HG03064 (cell line): ENCODE results near the gene SLAIN1.

Experiments
- ATAC-seq: cut with Tn5 transposase; IDR thresholded peaks from one replicate; pipeline ENCODE4 v1.9.1; 2021; ENCODE audit warnings: low read depth; ENCODE audit not compliant: unreplicated experiment

SLAIN1 gene

DNA sequence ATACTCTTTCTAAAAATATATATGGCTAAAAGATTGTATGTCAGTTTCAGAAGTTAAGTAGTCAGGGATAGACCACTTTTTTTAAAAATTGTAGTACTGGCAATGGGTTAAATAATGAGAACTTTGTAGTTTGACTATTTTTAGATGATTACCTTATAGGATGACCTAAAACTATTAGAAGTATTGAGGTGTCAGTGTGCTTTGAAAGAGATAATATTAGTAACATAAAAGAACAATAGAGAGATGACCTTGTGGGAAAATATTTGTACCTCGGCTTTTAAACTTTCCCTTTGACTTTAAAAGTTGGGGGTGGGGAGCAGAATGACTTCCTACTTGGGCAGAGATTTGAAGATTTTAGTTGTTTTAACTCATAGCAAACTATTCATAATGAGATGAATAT, 48.3 kb downstream of the SLAIN1 start:
- no peak for ATAC-seq

- no peak for ATAC-seq
Observed at GRCh38 chr13:77749344-77749880, 51.9 kb downstream of the SLAIN1 start.

- peak; percentile 82 for ATAC-seq
Observed at GRCh38 chr13:77751513-77752456, 54.3 kb downstream of the SLAIN1 start.

GRCh38 chr13:77752512-77753069, 55.1 kb downstream of the SLAIN1 start:
- ATAC-seq, result no peak

GRCh38 chr13:77760893-77761292, 63.4 kb downstream of the SLAIN1 start:
- ATAC-seq, result no peak

- no peak for ATAC-seq
Observed at GRCh38 chr13:77767413-77767812, 69.9 kb downstream of the SLAIN1 start.

- ATAC-seq, result no peak
Observed at GRCh38 chr13:77774181-77774580, 76.7 kb downstream of the SLAIN1 start.

- no peak for ATAC-seq
Observed at GRCh38 chr13:77776704-77777103, 79.2 kb downstream of the SLAIN1 start.

GRCh38 chr13:77779552-77780272, 82.2 kb downstream of the SLAIN1 start:
- ATAC-seq, result peak; percentile 85

DNA sequence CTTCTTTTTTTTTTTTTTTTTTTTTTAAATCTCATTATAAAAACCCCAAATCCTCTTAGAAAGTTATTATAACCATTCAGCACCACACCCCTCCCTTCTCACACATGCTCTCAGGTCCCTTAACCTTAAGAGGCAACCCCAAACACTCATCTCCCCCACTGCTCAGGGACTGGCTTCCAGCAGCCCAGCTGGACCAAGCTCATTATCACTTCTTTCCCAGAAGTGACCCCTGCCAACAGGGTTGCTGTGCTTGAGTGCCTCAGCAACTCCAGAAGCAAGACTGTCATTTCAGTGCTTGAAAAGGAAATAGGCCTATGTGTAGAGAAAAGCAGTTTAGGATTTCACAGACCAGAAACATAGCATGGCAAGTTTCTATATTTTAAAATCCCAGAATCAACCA, 84.3 kb downstream of the SLAIN1 start:
- no peak for ATAC-seq

DNA sequence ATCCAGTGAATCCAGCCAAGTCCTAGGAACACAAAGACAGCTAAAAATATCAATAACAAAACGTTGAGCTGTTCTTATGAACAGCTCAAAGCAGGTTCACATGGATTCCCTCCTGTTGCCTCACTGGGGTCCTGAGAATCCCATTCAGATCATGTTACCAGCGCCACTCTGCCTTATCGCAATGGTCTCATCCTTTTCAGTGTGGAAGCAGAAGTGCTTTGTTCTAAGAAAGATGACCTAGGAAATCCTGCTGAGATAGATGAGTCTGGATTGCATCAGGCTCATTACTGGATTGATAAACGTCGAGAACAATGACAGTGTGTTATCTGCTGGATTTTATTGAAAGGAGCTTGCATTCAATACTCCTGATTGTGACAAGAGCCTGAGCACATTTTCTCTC, 87.0 kb downstream of the SLAIN1 start:
- no peak for ATAC-seq

- ATAC-seq, result no peak
Observed at GRCh38 chr13:77786695-77787287, 89.3 kb downstream of the SLAIN1 start.

- no peak for ATAC-seq
Observed at GRCh38 chr13:77789376-77789775, 91.9 kb downstream of the SLAIN1 start.

DNA sequence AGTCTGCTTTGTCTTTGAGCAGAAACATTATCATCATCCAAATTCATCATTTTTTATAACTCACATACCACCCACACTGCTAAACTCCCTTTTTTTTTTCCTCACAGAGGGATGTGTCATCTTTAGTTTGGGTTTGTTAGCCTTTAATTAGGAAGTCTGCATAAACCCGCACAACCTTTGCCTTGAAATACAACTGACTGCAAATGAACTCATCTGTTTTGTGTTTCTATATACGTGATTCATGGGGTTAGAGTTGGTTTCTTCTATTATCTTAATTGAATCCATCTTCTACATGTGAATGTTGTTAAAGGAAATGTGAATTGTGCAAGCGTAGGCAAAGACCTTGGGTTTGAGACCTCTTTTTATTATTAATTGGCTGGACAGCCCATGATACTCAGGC, 102.7 kb downstream of the SLAIN1 start:
- no peak for ATAC-seq

DNA sequence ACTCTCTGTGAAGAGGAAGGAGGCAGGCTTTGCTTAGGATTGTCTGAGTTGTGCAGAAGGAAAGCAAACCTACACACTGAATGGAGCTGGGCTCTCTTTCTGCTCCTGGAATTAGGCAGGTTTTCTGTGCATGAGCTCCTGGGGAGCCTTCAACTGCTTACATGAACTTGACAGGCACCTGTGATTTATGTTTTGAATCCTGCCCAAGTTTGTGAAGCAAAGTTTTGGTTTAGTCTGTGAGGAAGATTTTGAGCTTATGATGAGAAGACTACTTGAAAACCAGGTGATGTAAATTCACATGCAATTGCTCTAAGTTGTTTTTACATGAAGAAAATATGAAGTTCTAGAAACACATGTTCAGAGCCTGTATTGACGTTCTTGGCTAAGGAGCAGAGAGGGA, 109.0 kb downstream of the SLAIN1 start:
- no peak for ATAC-seq

DNA sequence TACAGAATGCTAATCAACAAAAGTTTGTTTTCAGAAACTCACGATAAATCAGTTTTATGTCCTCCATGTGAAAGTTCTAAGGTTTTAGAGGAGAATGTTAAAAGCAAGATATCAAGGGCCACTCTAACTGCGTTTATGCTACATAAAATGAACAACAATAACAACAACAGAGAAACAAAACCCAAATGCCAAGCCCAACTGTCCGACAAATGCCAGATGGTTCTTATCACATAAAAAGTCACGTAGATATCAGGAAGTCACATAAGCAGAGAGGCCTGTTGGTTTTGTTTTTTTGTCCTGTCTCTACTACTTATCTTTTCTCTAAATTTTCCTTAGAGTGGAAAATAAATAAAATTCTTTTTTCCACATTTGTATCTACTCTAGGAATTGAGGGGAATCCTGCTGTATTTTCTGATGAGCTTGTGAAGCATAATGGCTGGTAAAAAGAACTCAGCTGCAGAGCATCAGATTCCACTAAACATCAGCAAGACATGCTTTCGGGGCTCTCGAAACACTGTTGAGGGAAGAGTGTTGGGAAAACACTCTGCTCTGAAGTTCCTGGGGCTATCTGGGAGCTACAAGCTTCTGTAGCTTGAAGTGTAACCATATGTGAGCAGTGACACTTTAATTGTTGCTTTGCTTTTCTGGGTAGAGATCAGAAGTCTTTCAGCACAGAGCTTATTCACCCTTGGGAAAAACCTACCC, 110.1 kb downstream of the SLAIN1 start:
- no peak for ATAC-seq

- no peak for ATAC-seq
Observed at GRCh38 chr13:77810430-77810829, 112.9 kb downstream of the SLAIN1 start.

DNA sequence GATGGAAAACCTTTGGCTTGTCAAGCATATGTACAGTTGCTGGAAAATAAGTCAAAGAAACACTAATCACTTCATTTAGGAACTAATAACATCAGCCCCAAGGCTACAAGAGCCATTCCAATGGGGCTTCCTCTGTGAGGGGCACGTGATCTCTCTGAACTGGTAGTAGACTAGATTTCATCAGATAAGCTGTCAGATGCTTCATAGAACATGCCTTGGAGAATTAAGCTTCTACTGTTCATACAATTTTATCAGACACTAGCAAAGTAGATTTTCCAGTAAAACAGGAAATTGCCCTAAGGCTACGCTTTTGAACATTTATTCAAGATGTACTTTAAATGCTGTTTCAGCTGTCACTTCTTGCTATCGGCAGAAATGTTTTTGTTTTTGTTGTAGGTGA, 113.4 kb downstream of the SLAIN1 start:
- ATAC-seq, result no peak

- no peak for ATAC-seq
Observed at GRCh38 chr13:77811381-77811780, 113.9 kb downstream of the SLAIN1 start.

DNA sequence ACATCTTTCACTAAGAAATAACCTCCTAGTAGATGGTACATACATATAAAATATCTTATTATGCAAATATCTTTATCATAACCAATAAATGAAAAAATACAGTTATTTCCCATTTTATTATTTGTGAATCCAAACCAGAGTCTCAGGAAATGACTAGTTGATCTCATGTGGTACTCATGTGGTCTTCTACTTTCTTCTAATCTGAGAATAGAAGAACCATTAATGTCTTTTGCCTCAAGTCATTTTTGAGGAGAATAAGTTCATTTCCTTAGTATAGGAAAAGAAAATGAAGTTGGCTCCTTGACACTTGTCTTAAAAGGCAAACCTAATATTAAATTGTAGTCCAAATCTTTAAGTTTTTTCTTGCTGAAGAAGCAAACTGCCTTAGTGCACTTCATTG, 114.5 kb downstream of the SLAIN1 start:
- ATAC-seq, result no peak
